Suprapubic skin (tissue), 3 donors: Measurements from ENCODE around the gene ADCY9.

Experiments used
- CTCF ChIP-seq, 2 donors: fragments of 200-600 bp in 1 of 2; fragments of 450-650 bp in 1 of 2; sonication (generic) in 1 of 2; IDR thresholded peaks; one replicate each; pipeline ENCODE4 v1.5.1; 2016 to 2019; ENCODE audit warnings: antibody characterized with exemption in 2 of 2, mild to moderate bottlenecking in 1 of 2, moderate library complexity in 1 of 2
- EP300 ChIP-seq: sonication (generic); formaldehyde crosslinking; IDR thresholded peaks from one replicate; pipeline ENCODE4 v1.6.1; 2017; ENCODE audit warnings: antibody characterized with exemption
- POLR2A ChIP-seq, 2 donors: fragments of 450-650 bp; IDR thresholded peaks; one replicate each; pipeline ENCODE4 v1.6.1; 2017; ENCODE audit warnings: antibody characterized with exemption in 2 of 2, mild to moderate bottlenecking in 2 of 2, moderate library complexity in 2 of 2

GRCh38 chr16:3938843-3939624 lies 177.2 kb downstream of the ADCY9 start:
- TF ChIP-seq CTCF (IDR thresholded peaks at IDR 0.05) (peak; percentile 55 to 96), POLR2A (IDR thresholded peaks at IDR 0.05) (no peak), EP300 (no peak)
